HG03342 (cell line): Measurements from ENCODE around the gene TMPRSS9.
"Not testable (repeated sequence)": the region's sequence is repeated elsewhere in the genome, so short reads cannot be mapped to it uniquely, and the experiment has no call there.

Experiments
- ATAC-seq: cut with Tn5 transposase; IDR thresholded peaks from one replicate; pipeline ENCODE4 v1.9.1; 2021; ENCODE audit warnings: mild to moderate bottlenecking, moderate library complexity; ENCODE audit not compliant: unreplicated experiment

TMPRSS9 gene

DNA sequence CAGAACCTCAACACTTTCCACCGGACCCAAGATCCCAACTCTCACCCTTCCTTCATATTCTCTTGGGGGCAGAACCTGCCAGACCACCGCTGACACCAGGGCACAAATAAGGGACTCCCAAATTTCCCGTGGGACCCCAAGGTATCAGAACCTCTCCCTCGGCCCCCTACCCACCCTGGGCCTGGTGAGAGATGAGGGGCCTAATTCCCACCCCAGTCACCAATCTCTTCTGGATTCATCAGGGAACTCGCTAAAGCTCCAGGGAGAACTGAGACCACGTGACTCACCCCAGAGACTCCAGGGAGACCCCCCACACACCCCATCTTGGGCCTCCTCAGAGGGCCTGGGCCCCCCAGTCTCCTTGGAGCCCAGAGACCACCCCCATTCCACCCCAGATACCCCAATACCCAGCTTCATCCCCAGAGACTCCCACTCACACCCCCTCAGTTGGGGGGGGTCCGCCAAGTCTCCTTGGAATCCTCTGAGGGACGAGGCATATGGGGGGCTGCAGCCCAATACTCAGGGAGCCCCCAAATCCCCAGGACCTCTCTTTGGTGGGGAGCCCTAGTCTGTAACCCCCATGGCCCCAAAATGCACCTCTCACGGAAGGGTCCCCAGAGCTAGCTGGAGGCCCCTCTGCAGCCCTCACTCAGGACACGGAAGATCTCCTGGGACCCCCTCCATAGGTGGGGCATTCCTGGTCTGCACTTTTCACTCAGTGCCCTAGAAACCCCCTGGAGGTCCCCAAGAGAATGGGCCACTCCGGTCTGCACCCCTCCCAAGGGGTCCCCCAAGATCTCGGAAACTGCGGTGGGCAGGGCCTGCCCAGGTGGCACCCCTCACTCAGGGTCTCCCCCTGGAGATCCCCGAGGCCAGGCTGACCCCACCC, 95.1 kb downstream of the TMPRSS9 start:
- ATAC-seq = no peak

DNA sequence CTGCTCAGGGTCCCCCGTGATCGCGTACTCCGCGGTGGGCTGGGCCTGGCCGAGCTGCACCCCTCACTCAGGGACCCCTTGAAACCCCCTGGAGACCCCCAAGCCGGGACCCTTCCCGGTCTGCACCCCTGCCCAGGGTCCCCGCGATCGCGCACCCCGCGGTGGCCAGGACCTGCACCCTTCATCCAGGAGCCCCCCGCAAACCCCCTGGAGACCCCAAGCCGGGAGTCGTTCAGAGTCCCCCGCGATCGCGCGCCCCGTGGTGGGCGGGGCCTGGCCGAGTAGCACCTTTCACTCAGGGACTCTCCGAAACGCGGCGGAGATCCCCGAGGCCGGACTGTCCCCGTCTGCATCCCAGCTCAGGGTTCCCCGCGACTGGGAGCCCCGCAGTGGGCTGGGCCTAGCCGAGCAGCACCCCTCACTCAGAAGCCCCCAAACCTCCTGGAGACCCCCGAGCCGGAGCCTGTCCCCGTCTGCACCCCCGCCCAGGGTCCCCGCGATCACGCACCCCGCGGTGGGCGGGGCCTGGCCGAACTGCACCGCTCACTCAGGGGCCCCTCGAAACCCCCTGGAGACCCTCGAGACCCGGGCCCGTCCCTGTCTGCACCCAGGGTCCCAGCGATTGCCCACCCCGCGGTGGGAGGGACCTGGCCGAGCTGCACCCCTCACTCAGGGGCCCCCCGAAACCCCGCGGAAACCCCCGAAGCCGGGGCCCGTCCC, 95.9 kb downstream of the TMPRSS9 start:
- peak; percentile 40 for ATAC-seq

DNA sequence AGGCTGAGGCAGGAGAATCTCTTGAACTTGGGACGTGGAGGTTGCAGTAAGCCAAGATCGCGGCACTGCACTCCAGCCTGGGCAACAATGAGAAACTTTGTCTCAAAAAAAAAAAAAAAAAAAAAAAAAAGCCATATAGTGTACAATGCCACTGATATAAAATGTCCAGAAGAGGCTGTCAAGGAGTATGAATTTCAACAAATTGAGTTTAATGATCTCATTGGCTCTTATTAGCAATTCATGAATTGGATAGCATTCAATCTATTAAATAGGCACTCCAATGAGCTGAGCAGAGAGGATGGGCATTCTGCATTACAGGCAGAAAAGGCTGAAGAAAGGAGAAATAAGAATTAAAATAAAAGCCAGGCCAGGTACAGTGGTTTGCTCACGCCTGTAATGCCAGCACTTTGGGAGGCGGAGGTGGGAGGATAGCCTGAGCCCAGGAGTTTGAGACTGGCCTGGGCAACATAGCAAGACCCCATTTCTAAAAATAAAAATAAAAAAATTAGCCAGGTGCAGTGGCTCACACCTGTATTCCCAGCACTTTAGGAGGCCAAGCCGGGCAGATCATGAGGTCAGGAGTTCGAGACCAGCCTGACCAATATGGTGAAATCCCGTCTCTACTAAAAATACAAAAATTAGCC, 97.5 kb downstream of the TMPRSS9 start:
- no peak for ATAC-seq

DNA sequence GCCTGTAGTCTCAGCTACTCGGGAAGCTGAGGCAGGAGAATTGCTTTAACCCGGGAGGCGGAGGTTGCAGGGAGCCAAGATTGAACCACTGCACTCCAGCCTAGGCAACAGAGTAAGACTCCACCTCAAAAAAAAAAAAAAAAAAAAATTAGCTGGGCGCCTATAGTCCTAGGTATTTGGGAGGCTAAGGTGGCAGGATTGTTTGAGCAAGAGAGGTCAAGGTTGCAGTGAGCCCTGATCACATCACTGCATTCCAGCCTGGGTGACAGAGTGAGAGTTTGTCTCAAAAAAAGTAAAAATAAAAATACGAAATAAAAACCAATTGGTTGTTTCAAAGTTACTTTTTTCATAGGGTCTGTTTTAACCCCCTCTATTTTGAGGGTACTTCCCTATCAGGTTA, 98.0 kb downstream of the TMPRSS9 start:
- ATAC-seq = no peak

DNA sequence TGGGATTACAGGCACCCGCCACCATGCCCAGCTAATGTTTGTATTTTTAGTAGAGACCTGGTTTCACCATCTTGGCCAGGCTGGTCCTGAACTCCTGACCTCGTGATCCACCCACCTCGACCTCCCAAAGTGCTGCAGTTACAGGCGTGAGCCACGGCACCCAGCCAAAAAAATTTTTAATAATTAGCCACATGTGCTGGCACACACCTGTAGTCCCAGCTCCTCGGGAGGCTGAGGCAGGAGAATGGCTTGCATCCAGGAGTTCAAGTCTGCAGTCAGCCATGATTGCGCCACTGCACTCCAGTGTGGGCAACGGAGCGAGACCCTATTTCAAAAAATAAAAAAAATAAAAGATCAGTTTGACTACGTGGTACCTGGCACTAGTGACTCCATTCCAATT, 98.7 kb downstream of the TMPRSS9 start:
- not testable (repeated sequence) for ATAC-seq

DNA sequence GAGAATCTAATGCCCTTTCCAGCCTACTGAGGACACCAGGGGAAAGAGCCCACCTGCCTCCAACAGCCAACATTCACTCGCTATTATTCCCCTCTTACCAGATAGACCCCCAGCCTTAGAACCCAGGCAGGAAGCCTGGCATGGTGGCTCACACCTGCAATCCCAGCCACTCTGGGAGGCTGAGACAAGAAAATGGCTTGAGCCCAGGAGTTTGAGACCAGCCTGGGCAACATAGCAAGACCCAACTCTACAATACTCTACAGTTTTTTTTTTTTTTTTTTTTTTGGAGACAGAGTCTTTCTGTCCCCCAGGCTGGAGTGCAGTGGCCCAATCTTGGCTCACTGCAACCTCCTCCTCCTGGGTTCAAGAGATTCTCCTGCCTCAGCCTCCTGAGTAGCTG, 100.2 kb downstream of the TMPRSS9 start:
- no peak for ATAC-seq

DNA sequence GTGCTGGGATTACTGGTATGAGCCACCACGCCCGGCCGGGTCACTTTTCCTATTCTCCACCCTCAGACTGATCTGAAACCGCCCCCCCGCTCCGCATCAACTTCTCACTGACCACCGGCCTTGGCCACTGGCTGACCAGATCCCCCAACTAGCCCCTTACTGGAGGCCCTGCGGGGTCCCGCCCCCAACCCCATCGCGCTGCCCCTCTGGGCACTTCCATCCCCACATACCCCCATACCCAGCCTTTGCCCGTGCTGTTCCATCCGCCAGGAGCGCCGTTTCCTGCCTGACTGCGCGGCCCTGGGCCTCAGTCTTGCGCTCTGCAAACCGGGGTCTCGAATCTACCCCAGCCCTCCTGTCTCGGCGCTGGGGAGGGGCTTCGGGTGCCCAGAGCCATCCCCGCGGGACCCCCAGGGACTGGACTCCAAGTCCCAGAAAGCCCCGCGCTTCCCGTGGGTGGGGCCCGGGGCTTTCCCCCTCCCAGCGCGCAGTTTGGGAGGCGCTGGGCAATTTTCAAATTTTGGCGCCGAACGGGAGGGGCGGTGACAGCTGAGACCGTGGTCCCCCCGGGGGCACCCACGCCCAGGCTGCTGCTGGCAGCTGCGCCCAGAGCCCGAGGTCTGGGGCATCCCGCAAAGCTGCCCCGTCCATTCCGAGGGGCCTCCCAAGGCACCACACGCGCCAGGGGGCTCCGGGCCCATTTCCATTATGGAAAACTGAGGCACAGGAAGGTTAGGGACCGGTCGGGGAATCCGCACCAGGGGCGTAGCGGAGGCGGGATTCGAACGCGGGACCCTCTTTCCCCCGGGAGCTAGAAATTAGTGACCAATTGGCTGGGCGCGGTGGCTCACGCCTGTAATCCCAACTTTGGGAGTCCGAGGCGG, 101.9 kb downstream of the TMPRSS9 start:
- no peak for ATAC-seq

GRCh38 chr19:2462635-2463421, 102.8 kb downstream of the TMPRSS9 start:
- ATAC-seq = no peak

GRCh38 chr19:2463694-2464093, 103.6 kb downstream of the TMPRSS9 start:
- not testable (repeated sequence) for ATAC-seq

DNA sequence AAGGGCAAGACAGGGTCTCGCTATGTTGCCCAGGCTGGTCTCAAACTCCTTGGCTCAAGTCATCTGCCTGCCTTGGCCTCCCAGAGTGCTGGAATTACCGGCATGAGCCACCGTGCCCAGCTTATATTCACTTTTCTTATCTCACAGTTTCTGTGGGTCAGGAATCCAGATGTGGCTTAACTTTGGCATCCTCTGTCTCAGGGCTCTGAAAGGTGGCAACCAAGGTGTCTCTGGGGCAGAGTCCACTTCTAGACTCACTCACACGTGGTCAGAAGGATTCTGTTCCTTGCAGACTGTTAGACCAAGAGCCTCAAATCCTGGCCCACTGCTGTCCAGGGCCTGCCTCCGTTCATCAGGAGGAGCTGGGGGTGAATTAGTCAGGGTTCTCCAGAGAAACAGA, 104.3 kb downstream of the TMPRSS9 start:
- no peak for ATAC-seq

DNA sequence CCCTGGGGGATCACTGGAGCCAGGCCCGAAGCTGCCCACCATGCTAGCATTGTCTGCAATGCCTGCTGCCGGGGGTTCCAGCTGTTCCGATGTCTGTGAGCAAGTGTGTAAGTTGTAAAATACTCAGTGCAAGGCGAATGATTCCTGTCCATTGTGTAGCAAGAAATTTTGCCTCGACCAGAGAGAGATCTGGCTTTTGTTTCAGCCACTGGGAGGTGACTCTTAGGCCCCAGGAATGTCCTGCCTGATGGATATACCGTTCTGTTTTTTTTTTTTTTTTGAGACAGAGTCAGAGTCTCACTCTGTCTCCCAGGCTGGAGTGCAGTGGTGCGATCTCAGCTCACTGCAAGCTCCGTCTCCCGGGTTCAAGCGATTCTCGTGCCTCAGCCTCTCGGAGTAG, 108.5 kb downstream of the TMPRSS9 start:
- no peak for ATAC-seq

DNA sequence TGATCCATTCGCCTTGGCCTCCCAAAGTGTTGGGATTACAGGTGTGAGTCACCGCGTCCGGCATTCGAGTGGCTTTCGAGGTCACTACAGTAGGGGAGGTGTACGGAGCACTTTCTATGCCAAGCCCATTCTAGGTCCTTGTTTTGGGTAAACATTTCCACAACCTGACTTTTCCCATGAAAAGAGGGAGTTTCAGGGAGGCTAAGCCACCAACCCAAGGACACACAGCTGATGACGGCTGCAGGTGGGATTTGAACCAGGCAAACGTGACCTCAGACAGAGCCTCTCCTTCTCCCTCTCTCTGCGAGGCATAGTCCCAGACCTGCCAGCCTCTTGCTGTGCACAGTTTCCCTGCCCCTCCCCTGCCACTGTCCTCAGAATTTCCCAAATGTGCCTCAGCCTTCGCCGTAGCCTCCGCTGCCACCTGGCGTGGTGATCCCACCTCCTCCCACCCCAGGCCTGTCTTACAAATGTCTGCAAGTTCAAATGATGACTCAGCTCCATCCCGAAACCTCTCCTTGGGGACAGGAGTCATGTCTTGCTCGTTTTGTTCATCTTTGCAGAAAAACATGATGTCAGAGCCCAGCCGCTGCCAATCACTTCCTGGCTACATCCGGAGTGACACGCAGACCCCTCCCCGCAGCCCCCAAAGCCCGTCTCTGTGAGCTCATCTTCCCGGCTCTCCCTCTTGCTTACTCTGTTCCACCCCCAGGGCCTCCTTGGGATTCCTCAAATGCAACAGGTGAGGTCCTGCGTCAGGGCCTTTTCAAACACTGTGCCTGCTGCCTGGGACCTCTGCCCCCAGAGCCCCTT, 109.2 kb downstream of the TMPRSS9 start:
- no peak for ATAC-seq

DNA sequence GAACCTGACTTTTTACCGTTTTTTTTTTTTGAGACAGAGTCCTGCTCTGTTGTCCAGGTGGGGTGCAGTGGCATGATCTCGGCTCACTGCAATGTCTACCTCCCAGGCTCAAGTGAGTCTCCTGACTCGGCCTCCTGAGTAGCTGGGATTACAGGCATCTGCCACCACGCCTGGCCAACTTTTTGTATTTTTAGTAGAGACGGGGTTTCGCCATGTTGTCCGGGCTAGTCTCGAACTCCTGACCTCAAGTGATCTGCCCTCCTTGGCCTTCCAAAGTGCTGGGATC, 109.8 kb downstream of the TMPRSS9 start:
- not testable (repeated sequence) for ATAC-seq

DNA sequence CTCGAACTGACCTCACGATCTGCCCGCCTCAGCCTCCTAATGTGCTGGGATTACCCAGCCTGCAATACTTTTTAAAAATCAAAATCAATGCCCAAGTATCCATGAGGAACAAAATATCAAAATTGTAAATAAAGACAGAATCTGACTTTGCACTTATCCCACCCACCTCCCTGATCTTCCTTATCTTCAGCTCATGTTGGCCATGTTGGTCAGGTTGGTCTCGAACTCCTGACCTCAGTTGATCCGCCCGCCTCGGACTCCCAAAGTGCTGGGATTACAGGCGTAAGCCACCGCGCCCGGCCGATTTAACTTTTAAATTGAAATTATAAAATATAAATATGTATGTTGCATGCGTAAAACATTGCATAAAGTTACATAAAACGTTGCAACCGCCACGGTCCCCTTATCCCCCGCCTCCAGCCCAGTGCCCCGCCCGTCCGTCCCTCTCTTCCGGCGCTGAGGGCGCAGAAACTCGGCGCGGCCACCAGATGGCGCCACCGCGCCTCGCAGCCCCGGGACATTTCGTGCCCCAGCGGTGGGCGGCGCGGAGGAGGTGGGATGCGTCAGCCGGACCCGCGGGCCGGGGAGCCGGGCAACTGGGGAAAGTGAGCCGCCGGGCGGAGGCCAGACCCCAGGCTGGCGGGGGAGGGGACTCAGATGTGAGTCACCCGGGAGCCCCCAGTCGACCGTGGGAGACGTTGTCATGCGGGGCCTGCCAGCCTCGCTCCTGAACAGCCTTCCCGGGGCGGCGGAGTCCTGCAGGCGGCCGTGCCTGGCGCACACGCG, 114.4 kb downstream of the TMPRSS9 start:
- ATAC-seq = peak; percentile 25

GRCh38 chr19:2475018-2475701, 115.1 kb downstream of the TMPRSS9 start:
- peak; percentile 7 for ATAC-seq
